GM21360 (cell line): Measurements from ENCODE around the gene MLLT3.

Experiments used
- ATAC-seq: cut with Tn5 transposase; IDR thresholded peaks from one replicate; pipeline ENCODE4 v1.9.1; 2021; ENCODE audit warnings: mild to moderate bottlenecking, moderate library complexity; ENCODE audit not compliant: unreplicated experiment

MLLT3 gene

DNA sequence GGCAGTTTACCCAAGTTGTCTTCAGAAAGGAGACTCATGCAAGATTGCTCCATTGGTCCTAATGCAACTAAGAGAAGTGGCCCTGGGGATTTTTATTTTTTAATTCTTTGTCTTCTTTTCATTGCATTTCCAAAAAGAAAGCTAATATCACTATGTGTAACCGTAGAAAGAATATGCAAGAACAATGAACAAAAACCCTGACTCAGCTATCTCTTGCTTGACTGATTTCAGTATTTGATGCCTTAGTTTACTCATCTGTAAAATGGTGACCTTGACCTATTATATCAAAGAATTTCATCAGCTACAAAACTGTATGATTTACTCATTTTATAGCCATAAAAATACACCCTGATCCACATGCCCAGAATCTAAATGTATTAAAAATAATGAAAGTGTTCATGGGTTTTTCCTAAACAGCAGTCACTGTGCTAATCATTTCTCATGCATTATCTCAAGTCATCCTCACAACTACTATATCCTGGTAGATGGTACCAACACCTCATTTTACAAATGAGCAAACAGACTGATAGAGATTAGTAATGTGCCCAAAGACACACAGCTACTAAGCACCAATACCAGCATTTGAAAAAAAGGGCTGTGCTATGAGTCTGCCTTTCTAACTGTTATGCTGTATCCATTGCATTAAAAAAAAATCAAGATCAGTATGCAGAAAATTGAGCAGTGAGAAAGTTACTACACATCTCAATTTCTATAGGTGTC, 185.7 kb downstream of the MLLT3 start:
- no peak for ATAC-seq

DNA sequence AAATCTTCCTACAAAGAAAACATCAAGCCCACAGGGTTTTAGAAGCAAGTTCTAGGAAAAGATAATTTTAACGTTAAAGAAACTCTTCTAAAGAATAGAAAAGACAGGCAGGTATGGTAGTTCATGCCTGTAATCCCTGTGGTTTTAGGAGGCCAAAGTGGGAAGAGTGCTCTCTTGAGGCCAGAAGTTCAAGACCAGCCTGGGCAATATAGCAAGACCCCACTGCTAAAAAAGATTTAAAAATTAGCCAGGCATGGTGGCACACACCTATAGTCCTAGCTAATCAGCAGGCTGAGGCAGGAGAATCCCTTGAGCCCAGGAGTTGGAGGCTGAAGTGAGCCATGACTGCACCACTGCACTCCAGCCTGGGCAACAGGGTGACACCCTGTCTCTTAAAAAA, 193.3 kb downstream of the MLLT3 start:
- ATAC-seq = no peak

DNA sequence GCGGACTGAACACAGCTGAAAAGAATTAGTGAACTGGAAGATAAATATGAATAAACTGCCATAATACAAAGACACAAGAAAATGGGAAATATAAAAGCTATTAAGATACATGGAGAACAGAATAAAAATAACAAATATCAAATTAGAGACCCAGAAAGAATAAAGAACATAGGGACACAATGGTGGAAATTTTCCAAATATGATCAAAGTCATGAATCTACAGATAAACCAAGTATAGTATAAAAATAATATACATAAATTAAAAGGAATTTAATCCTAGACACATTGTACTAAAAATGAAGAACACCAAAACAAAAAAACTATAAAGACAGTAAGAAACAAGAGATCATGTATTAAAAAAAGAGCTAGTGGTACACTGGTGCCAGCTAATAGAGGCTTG, 194.9 kb downstream of the MLLT3 start:
- ATAC-seq = no peak

DNA sequence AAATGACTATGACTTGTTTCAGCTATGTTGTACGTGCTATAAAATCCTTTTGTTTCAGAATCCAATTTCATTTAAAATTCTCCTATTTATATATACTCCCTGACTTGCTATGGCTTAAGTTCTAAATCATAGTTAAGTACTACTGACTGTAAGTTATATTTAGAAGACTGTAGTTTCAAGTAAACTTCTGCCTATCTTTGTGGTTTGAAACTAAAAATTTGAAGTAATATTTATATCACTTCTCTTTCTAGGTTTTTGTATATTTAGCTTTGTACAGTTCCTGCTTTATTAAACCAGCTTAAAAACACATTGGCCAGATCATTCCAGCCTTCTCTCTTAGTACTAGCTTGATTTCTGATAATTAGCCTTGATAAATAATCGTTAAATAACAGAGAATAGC, 196.3 kb downstream of the MLLT3 start:
- ATAC-seq = no peak

DNA sequence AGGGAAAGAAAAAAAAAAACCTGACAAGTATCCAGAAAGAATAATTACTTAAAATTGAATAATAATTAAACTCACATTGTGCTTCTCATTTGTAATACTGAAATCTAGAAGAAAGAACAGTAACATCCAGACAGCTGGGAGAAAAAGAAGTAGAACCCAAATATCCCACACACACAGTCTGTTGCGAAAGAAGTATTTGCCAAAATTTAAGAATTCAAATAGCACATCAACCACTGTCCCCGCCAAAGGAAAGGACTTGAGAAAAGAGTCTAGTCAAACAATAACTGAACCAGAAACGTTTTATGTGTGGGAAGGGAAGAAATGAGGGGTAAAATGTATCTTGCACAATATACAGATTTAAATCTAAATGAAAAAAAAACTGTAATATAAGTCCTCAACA, 202.8 kb downstream of the MLLT3 start:
- no peak for ATAC-seq

DNA sequence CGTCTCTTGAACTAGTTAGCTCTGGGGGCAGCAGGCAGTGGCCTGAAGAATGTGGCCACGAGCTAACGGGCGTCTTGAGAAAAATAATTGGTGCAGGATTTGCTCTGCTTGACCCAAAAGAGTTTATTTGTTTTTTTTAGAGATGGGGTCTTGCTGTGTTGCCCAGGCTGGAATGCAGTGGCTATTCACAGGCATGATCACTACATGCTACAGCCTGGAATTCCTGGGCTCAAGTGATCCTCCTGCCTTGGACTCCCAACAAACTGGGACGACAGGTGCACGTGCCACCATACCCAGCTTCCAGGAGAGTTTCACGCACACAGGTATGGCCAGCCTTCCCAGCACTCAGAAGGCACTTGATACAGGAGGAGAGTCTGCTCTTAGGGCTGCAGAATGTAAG, 203.8 kb downstream of the MLLT3 start:
- no peak for ATAC-seq

DNA sequence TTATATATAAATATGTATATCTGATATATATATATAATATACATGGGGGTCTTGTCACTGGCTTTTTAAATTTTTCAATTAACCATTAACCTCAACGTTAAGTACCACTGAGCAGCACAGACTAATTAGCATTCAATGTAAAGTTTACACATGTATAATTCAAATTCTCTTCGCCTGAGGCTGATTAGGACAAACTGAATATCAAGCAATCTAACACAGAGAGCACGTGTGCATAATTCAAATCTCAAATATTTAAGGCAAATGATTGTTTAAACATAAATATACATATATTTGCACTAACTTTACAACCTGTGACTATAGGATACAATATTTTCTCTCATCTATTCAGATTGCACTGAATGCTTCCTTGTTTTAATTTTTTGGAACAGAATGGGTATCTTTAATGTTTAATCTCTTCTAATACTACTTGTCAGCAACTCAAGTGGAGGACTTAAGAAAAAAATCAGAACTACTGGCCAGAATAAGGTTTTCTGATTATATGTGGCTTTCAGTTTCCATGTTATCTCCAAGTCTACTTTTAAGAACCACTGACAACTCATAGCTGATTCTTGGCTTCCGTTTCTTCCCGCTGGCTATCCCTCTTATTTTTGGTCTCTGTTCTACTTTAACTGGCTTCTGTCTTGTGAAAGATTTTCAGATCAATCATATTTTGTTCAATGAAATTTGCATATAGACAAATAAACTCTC, 204.8 kb downstream of the MLLT3 start:
- no peak for ATAC-seq

DNA sequence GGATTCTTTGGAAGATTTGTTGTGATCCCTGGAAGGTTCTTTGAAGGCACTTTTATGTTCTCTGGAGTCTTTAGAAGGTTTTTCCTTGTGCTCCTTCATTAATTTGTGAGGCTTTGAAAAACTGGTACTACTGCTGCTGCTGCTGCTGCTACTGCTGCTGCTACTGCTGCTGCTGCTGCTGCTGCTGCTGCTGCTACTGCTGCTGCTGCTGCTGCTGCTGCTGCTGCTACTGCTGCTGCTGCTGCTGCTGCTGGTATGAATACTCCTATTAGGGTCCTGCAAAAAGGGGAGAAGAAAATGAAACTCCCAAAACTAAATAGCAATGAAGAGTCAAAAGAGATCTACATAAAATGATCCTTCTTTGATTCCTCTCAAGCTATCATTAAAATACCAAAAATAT, 208.1 kb downstream of the MLLT3 start:
- ATAC-seq = no peak

DNA sequence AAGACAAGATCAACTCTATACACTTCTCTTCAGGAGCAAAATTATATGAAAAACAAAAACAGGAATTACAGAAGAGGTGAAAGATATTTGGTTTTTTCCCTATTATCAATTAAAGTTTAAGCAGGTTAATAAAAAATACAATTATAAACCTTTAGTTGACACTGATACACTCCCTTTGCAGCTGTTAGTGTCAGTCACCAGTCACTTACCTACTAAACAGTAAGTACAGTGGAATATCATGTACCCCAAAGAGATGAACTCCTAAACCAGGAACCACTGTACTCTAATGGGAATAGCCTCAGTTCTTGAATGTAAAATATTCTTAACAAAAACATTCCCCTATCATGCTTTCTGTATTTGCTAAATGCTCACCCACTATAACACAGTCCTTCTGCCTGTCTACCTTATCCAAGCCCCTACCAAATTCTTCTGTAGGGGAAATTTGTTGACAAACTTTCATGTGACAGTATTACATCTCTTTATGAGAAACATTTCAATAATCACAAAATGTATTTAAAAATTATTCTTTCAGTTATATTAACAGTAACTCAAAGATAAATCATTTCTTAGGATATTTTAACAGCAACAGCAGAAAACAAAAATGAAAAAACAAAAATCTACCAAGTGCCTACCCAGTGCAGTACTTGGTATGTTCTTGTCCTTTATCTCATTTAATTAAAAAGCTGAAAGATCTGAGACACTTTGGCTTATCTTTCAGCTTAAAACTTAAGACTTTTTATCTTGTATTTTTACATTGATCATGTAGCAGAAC, 212.8 kb downstream of the MLLT3 start:
- ATAC-seq = no peak

DNA sequence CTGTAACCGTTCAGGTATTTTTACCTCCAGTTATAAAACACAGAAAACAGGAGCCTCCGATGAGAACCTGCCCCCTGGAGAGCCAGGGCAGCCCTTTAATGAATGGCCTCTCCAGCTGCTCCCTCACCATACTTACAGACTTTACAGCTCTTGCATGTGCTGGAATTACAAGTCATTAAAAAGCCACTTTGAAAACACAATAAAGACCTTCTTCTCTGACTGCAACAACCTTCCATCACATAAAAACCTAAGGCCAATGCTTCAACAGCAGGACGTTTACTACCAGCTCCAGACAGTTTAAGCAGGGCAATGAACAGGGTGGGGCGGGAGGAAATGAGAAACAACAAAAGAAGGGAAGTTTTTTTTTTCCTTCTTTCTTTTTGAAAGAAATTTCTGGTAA, 213.8 kb downstream of the MLLT3 start:
- no peak for ATAC-seq

DNA sequence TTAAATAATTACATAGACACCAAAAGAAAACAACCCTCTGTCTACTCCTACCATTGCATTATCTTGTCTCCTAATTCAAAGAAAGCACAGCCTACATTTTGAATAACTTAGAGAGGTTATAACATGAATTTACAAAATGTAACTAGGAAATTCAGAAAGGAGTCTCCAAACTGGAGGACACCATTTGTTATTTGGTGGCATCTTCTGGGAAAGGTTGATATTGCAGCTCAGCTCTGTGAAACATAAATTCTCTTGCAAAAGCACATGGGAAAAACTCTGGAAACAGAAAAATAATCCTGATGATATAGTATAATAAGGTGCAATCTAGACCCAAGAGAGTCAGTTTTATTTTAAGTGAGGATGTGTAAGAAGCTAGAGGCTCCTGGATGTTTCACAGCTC, 215.3 kb downstream of the MLLT3 start:
- no peak for ATAC-seq

DNA sequence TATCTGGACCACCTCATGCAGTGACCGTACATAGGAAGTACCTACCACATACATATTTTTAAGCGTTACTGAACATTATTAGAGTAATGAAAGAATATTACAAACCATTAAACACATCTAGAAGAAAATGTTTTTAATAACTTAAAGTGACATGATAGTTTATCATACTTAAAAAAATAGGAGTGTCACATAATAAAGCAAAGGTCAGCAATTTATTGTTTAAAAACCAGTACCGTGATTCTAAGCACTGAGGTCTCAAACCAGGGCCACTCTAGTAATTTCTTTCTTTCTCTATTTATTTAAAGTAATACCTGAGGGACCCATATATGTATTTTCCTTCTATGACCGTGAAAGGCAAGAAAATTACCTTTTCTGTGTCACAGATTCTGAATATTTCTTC, 216.0 kb downstream of the MLLT3 start:
- no peak for ATAC-seq

DNA sequence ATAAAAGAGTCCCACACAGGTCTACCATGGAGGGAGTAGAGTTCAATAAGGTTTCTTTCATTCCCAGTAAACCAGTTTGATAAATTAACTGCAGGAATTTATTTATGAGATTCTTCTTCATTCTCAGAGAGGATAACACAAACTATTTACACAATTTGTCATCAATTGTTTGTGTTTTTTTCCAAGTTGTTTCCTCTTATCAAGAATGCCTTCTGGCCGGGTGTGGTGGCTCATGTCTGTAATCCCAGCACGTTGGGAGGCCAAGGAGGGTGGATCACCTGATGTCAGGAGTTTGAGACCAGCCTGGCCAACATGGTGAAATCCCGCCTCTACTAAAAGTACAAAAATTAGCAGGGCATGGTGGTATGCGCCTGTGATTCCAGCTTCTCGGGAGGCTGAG, 216.7 kb downstream of the MLLT3 start:
- no peak for ATAC-seq

DNA sequence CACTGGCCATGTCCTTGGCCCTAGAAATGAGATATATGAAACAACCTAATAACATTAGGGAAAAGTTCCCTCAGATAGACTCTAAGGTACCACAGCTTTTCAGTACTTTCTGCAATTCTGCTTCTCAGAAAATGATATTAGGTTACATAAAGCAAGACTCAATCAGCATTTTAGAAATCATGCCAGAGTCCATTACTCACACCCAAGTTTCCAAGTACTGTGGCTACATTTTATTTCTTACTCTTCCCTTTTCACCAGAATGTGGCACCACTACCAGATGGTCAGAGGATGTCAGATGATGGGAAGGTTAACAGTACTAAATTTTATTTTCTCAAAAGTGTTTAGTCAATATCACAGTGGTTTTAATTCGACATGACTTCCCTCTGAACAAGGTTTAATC, 217.2 kb downstream of the MLLT3 start:
- no peak for ATAC-seq

DNA sequence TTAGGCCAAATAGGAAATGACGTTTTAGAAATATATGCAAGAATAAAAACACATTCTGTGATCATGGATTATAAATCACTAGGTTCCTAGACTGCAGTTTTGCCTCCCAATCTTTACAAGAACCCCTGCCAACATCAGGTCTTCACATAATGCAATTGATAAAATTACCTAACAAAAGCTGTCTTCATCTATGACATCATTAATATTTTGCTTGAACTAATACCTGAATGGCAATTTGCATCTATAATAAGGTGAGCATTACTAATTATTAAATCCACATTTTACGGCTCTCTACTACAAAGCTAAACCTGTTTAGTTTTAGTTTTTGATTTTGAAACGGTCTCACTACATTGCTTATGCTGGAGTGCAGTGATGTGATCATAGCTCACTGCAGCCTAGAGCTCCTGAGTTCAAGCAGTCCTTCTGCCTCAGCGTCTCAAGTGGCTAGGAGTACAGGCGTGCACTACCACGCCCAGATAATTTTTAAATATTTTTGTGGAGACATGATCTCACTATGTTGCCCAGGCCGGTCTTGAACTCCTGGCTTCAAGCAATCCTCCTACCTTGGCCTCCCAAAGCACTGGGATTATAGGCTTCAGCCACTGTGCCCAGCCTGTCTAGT, 218.0 kb downstream of the MLLT3 start:
- ATAC-seq = no peak

DNA sequence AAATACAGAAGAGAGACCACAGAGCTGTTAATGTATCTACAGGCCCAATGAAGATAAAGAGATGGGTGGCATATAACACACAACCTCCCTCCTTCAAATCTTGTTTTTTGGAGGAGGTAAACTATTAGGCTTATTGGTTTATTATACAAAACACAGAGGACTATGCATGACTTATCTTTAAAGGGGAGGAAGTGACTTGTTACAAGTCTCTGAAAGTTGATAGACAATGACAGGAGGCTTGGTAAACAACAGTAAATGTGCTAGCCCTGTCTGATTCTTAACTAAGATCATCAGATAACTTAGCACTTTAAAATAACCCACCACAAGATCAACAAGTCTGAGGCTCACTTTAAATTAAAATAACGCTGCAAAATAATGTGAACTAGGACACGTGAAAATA, 219.0 kb downstream of the MLLT3 start:
- no peak for ATAC-seq

DNA sequence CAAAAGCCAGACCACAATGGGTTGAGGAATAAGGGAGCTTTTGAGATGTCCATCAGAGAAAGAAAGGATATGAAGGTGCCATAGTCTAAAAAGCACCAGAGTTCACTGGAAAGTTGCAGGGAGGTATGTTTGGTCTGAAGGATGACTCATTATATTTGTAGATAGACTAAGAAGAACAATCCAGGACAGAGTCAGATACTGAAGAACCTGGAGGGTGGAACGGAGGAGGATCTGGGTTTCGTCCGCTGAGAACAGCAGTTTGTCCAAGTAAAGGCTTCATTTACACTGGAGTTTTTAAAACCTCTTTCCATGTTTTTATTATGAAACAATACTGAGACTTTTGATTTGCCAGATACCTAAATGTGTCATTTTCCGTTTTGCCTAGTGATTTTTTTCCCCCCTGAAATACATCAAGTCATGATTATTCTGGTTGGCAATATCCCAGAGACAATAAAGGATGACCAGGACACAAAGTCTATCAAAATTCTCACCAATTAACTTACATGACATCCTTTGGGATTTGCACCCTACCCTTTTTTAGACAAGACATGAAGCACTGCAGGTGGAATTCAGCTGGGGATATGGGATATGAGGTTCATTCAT, 219.9 kb downstream of the MLLT3 start:
- no peak for ATAC-seq

DNA sequence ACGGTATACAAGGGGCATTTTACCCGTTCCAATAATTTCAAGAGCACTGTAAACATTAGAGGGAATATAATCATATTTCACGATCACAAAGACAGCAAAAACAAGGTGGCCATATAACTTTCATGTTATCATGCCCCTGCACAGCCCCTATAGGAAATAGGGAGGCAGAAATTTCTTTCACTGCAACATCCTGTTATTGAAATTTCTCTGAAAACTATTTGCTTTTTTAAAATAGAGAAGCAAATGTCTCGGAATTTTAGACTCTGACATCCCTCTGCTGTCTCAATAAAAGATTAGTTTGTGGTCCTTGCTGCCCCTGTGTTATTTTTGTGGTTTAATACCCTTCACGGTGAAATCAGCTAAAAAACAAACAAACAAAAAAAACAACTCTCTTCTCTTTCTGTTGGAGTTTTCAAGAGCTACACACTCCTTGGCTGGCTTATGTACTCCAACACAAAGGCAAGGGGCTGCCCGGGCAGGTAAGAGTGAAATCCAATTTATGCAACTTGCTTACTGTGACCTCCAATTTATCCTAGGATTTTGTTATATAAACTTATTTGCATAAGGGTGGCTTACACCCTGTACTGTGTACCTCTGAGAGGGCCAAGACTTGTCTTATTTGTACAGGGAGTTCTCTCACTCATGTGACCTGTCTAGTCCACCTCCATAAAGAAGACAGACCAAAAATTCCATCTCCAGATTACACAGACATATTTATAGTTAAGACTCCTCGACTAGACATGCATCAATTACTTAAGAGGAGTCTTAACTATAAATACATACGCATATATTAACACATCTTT, 223.6 kb downstream of the MLLT3 start:
- no peak for ATAC-seq

DNA sequence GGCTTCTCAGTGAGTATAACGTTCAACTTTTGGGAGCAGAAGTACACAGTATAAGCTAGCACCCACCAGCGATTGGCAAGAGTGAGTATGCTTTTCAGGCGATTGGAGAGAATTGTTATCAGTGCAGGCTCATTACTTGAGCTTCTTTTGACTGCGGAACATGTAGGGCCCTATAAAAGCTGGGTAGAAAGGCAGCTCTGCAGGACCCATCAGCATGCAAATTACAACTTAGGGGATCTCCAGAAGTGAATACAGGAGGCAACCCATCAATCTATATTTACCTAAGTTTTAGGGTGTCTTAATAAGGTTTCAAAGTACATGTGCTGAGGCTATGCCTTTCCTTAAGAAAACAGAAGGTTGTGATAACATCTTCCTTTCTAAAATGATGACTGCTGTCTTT, 225.0 kb downstream of the MLLT3 start:
- ATAC-seq = no peak

DNA sequence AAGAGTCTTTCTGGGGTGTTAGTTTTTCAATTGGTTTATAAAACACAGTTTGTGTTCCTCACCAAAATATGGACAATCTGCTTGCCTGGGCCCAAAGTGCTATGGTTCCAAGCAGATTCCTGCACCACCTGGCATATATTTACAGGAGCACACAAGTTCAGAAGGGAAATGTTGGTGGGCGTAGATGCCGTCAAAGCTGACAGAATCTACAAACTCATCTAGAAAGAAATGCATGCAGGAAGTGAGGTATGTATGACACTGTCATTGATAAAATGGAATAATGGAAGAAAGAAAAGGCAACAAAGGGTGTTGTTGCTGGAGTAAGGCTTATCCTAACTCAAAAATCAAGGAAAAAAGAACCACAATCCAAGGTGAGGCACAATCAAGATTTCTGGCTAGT, 225.8 kb downstream of the MLLT3 start:
- no peak for ATAC-seq
